Osteocyte (in vitro differentiated cells): ENCODE results near the gene OSBPL10. TPM values are rescaled to one million over a fixed set of nuclear protein-coding genes. Genes with fewer than 3 reads are reported as not detected.

ENCODE experiments used
- DNase-seq: peaks from one replicate; pipeline ENCODE4 v3.0.0; 2021; ENCODE audit warnings: mixed read lengths; ENCODE audit not compliant: unreplicated experiment; ENCODE audit errors: extremely low spot score
- H3K27ac Mint-ChIP-seq: one replicate; pipeline ENCODE4 v1.8.0; 2021; ENCODE audit warnings: mild to moderate bottlenecking, mixed read lengths; ENCODE audit not compliant: unreplicated experiment
- H3K27me3 Mint-ChIP-seq: one replicate; pipeline ENCODE4 v1.8.0; 2021; ENCODE audit warnings: mixed read lengths; ENCODE audit not compliant: unreplicated experiment
- H3K36me3 Mint-ChIP-seq: one replicate; pipeline ENCODE4 v1.8.0; 2021; ENCODE audit warnings: mixed read lengths; ENCODE audit not compliant: unreplicated experiment
- H3K4me1 Mint-ChIP-seq: one replicate; pipeline ENCODE4 v1.8.0; 2021; ENCODE audit warnings: mixed read lengths; ENCODE audit not compliant: unreplicated experiment
- H3K4me3 Mint-ChIP-seq: one replicate; pipeline ENCODE4 v1.8.0; 2021; ENCODE audit warnings: mild to moderate bottlenecking, moderate library complexity, mixed read lengths; ENCODE audit not compliant: unreplicated experiment
- H3K9me3 Mint-ChIP-seq: one replicate; pipeline ENCODE4 v1.8.0; 2021; ENCODE audit warnings: mixed read lengths; ENCODE audit not compliant: unreplicated experiment
- CTCF ChIP-seq: fragments of 200-600 bp; sonication (generic); IDR thresholded peaks from 2 replicates; pipeline ENCODE4 v1.5.0; 2021; ENCODE audit warnings: antibody characterized with exemption, mild to moderate bottlenecking, moderate library complexity
- total RNA-seq: library from RNA; stranded (reverse); gene quantifications from 2 replicates; pipeline ENCODE4 v1.2.1, GENCODE V29; 2021

OSBPL10 gene
- total RNA-seq, 1 donor from 2014 or later = 21.7 TPM

- peaks cover 40% of the 10 kb centered on the region for H3K36me3 Mint-ChIP-seq
- H3K27ac Mint-ChIP-seq = no peak overlapping the region
- TF ChIP-seq CTCF = no peak
- no peak for DNase-seq
- H3K4me1 Mint-ChIP-seq = peaks cover 1% of the 10 kb centered on the region
- H3K9me3 Mint-ChIP-seq = no peaks in the 10 kb centered on the region
- no peak overlapping the region for H3K4me3 Mint-ChIP-seq
- no peaks in the 10 kb centered on the region for H3K27me3 Mint-ChIP-seq
Measured at GRCh38 chr3:31625358-31625757, 355.7 kb downstream of the OSBPL10 start.

GRCh38 chr3:31624083-31624709 lies 356.9 kb downstream of the OSBPL10 start:
- Mint-ChIP-seq H3K4me1 (peaks cover 1% of the 10 kb centered on the region), H3K4me3 (no peak overlapping the region), H3K9me3 (no peaks in the 10 kb centered on the region), H3K27ac (no peak overlapping the region), H3K27me3 (no peaks in the 10 kb centered on the region), H3K36me3 (peaks cover 40% of the 10 kb centered on the region)
- DNase-seq = no peak
- no peak for TF ChIP-seq CTCF

- no peak for TF ChIP-seq CTCF
- no peak overlapping the region for H3K27ac Mint-ChIP-seq
- H3K9me3 Mint-ChIP-seq = no peaks in the 10 kb centered on the region
- no peak overlapping the region for H3K4me3 Mint-ChIP-seq
- H3K4me1 Mint-ChIP-seq = no peaks in the 10 kb centered on the region
- peaks cover 46% of the 10 kb centered on the region for H3K36me3 Mint-ChIP-seq
- DNase-seq = no peak
- no peaks in the 10 kb centered on the region for H3K27me3 Mint-ChIP-seq
Measured at GRCh38 chr3:31622636-31623288, 358.3 kb downstream of the OSBPL10 start.

- no peak for TF ChIP-seq CTCF
- no peak for DNase-seq
- no peaks in the 10 kb centered on the region for H3K27me3 Mint-ChIP-seq
- H3K36me3 Mint-ChIP-seq = peaks cover 39% of the 10 kb centered on the region
- H3K4me3 Mint-ChIP-seq = no peak overlapping the region
- H3K4me1 Mint-ChIP-seq = peaks cover 1% of the 10 kb centered on the region
- H3K9me3 Mint-ChIP-seq = no peaks in the 10 kb centered on the region
- no peak overlapping the region for H3K27ac Mint-ChIP-seq
Measured at GRCh38 chr3:31621314-31621713, 359.7 kb downstream of the OSBPL10 start.

GRCh38 chr3:31620656-31621055 lies 360.4 kb downstream of the OSBPL10 start:
- Mint-ChIP-seq H3K4me3 (no peak overlapping the region), H3K4me1 (peaks cover 5% of the 10 kb centered on the region)
- DNase-seq = no peak

More at GRCh38 chr3:31620656-31621055, 360.4 kb downstream of the OSBPL10 start:
- no peak for TF ChIP-seq CTCF
- H3K27ac Mint-ChIP-seq = no peak overlapping the region
- H3K27me3 Mint-ChIP-seq = no peaks in the 10 kb centered on the region
- H3K36me3 Mint-ChIP-seq = peaks cover 38% of the 10 kb centered on the region
- H3K9me3 Mint-ChIP-seq = no peaks in the 10 kb centered on the region
